ENCODE data around the gene BTN2A1. TPM values are rescaled to one million over a fixed set of nuclear protein-coding genes. Genes with fewer than 3 reads are reported as not detected.

BTN2A1 gene
- total RNA-seq, 1 donor from 2014 or later: 8.6 TPM

- DNase-seq (ENCODE audit: low read depth, low spot score): no peak
Measured at GRCh38 chr6:26468829-26469228, 11.1 kb downstream of the BTN2A1 start.

- no peak for DNase-seq (ENCODE audit: low read depth, low spot score)
Measured at GRCh38 chr6:26470643-26471042, 12.9 kb downstream of the BTN2A1 start.

GRCh38 chr6:26471970-26472369, 14.2 kb downstream of the BTN2A1 start:
- DNase-seq (ENCODE audit: low read depth, low spot score): no peak

GRCh38 chr6:26472549-26473290, 15.0 kb downstream of the BTN2A1 start:
- no peak for DNase-seq (ENCODE audit: low read depth, low spot score)

GRCh38 chr6:26473429-26473757, 15.6 kb downstream of the BTN2A1 start:
- no peak for DNase-seq (ENCODE audit: low read depth, low spot score)

- peak; percentile 91 for DNase-seq (ENCODE audit: low read depth, low spot score)
Measured at GRCh38 chr6:26473758-26474438, 16.1 kb downstream of the BTN2A1 start.

GRCh38 chr6:26474439-26474881, 16.7 kb downstream of the BTN2A1 start:
- DNase-seq (ENCODE audit: low read depth, low spot score): no peak

- no peak for DNase-seq (ENCODE audit: low read depth, low spot score)
Measured at GRCh38 chr6:26475823-26476729, 18.3 kb downstream of the BTN2A1 start.

GRCh38 chr6:26476896-26477295, 19.1 kb downstream of the BTN2A1 start:
- no peak for DNase-seq (ENCODE audit: low read depth, low spot score)

- no peak for DNase-seq (ENCODE audit: low read depth, low spot score)
Measured at GRCh38 chr6:26477426-26477825, 19.7 kb downstream of the BTN2A1 start.

GRCh38 chr6:26478100-26478984, 20.6 kb downstream of the BTN2A1 start:
- DNase-seq (ENCODE audit: low read depth, low spot score): no peak

- DNase-seq (ENCODE audit: low read depth, low spot score): no peak
Measured at GRCh38 chr6:26478985-26479278, 21.2 kb downstream of the BTN2A1 start.

- no peak for DNase-seq (ENCODE audit: low read depth, low spot score)
Measured at GRCh38 chr6:26482338-26482737, 24.6 kb downstream of the BTN2A1 start.

- no peak for DNase-seq (ENCODE audit: low read depth, low spot score)
Measured at GRCh38 chr6:26483727-26484126, 26.0 kb downstream of the BTN2A1 start.

GRCh38 chr6:26484161-26484560, 26.4 kb downstream of the BTN2A1 start:
- DNase-seq (ENCODE audit: low read depth, low spot score): no peak

- DNase-seq (ENCODE audit: low read depth, low spot score): no peak
Measured at GRCh38 chr6:26485112-26485780, 27.5 kb downstream of the BTN2A1 start.

- DNase-seq (ENCODE audit: low read depth, low spot score): no peak
Measured at GRCh38 chr6:26486358-26486757, 28.6 kb downstream of the BTN2A1 start.

- DNase-seq (ENCODE audit: low read depth, low spot score): no peak
Measured at GRCh38 chr6:26487466-26487865, 29.7 kb downstream of the BTN2A1 start.

- no peak for DNase-seq (ENCODE audit: low read depth, low spot score)
Measured at GRCh38 chr6:26489996-26490964, 32.5 kb downstream of the BTN2A1 start.

- DNase-seq (ENCODE audit: low read depth, low spot score): no peak
Measured at GRCh38 chr6:26491604-26492003, 33.8 kb downstream of the BTN2A1 start.

Data from pulmonary artery endothelial cell (primary cell).